HG03571 (cell line): ENCODE results near the gene VCX3B.
"Not testable (repeated sequence)": the region's sequence is repeated elsewhere in the genome, so short reads cannot be mapped to it uniquely, and the experiment has no call there.

Experiments used
- ATAC-seq: cut with Tn5 transposase; IDR thresholded peaks from one replicate; pipeline ENCODE4 v1.9.1; 2021; ENCODE audit not compliant: unreplicated experiment

The VCX3B gene

GRCh38 chrX:8464530-8464929, at the start of gene VCX3B:
Gene VCX3B, plus strand, starts transcription at chrX:8464830. Its CDS starts 621 bp downstream, at chrX:8465451.
- ATAC-seq: not testable (repeated sequence)

DNA sequence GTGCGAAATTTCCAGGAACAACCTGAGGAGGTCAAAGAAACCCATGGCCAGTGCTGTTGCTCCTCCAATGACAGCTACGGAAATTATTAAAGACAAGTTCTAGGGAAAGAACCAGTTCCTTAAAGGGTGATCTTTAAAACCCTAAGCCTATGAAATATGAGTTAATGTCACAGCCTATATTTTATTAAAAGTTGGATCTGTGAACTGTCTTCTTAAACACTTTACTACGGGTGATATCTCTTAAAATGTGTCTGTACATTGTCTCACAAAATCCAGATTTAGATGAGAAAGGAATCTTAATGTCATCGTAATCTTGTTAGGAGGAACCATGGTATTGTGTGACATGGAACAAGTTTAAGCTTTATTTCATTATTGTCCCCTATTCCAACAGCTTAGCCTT, 46.3 kb upstream of the VCX3B start:
- no peak for ATAC-seq

- ATAC-seq: no peak
These were observed 39.7 kb upstream of the VCX3B start for GRCh38 chrX:8424912-8425311.

DNA sequence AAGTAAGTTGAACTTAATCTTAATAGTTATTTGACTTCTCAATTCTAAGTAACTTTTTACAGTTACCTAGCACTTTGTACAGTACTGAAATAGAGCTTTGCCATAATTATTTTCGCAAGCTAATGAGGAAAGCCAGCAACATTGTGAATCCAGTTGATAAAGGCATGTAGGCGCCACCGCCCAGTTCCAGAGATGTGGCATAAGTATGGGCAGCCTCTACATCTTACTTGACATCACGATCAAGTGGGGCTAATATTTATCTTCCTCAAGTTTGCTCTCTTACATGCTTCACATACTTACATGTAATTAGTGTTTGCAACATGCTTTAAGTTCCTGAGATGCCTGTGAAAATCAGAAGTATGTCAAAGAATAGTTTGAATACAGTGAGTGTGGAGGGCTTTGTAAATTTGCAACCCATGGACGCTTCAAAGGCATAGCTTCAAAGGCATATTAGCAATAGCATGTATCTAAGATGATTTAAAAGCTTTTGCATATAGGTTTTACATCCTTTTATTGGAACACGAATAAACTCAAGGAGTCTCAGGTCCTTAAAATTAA, 34.9 kb upstream of the VCX3B start:
- ATAC-seq: no peak

GRCh38 chrX:8430444-8430843, 34.2 kb upstream of the VCX3B start:
- no peak for ATAC-seq

GRCh38 chrX:8432396-8432795, 32.2 kb upstream of the VCX3B start:
- ATAC-seq: no peak

- ATAC-seq: no peak
These were observed 31.2 kb upstream of the VCX3B start for GRCh38 chrX:8433109-8434062.

DNA sequence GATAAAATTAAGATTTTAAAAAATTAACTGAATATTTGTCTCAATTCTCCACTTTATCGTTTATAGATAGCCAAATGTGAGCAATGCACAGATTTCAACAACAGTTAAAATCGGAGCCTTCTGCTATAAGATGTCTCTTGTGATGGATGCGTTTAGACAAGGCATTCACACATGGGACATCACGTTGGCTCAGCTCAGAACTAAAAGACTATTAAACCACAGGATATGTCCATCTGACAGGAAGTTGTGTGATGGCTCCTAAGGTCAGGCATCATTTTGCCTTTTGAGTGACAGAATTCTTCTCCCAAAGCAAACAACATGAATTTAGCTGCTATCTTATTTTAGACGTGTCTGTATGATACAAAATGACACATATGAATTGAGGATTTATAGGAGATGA, 17.3 kb upstream of the VCX3B start:
- no peak for ATAC-seq

DNA sequence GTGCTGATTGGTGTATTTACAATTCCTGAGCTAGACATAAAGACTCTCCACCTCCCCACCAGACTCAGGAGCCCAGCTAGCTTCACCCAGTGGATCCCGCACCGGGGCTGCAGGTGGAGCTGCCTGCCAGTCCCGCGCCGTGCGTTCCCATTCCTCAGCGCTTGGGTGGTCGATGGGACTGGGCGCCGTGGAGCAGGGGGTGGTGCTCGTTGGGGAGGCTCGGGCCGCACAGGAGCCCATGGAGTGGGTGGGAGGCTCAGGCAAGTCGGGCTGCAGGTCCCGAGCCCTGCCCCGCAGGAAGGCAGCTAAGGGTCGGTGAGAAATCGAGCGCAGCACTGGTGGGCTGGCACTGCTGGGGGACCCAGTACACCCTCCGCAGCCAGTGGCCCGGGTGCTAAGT, 12.3 kb upstream of the VCX3B start:
- not testable (repeated sequence) for ATAC-seq

- ATAC-seq: no peak
These were observed 11.0 kb upstream of the VCX3B start for GRCh38 chrX:8453611-8454010.

DNA sequence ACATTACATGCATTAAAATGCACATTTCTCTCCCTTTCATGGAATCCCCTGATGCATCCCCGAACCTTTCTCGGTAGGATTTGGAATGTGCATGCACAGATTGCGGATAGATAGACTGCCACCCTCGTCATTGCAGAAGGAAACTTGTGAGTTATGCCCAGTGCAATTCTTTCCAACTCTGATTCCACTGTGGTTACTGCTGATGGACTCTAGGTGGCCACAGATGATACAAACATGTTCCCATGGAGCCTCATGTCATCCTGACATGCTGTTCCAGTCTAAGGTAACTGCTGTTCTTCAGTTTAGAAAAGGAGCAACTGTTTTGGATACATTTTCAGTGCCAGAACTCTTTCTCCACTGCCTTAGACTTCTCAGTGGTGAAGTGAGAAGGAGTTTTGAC, 9.1 kb upstream of the VCX3B start:
- ATAC-seq: no peak

DNA sequence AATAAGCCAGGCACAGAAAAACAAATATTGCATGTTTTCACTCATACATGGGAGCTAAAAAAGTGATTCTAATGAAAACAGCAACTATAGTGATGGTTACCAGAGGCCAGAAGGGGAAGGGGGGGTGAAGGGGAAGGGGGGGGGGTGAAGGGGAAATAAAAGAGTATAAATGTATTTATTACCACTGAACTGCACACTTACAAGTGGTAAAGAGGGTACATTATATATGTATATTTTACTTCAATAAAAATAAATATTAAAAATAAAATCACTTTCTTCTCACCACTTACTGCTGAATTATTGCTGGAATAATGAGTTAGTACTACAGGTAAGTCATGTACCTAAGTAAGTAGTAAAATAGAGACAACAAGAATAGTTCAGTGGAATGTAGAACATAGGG, 2.1 kb upstream of the VCX3B start:
- no peak for ATAC-seq

DNA sequence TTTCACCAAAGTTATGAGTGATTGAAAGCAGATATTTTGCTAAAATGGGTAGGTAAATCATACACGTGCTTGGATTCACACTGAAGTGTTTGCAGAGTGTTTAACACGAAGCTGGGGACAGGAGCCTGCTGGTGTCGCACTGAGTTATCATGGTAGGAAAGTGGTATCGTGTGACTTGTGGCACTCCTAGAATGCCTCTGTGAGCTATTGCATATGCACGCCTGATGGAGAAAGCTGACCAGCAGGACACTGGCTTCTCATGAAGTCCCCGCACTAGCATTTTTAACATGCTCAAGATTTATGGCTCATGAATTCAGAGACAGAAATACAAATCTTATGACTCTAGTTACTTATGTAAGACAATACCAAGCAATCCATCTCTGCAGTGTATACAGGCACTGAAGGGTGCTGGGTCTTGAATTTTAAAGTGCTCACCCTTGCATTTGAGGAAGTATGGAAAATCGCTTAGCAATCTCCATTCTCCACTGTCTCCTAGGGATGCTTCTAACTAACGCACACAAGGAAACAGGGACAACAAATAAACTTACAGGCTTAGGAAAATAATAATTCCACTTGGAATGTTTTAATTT, 19.8 kb downstream of the VCX3B start:
- no peak for ATAC-seq

DNA sequence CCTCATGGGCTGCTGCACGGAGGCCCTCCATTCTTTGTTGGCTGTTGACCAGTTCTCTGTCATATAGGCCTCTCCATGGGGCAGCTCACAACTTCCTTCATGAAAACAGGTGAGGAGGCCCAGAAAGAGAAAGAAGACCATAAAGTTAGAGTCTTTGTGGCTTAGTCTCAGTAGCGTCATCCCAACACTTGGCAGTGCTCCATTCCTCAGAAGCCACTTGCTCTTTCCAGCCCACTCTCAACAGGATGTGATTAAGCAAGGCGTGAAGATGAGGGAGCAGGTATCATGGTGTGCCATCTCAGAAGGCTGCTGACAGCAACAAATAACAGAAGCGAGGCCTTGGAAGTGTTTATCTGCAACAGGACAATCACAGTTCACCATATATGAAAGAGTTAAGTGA, 30.4 kb downstream of the VCX3B start:
- not testable (repeated sequence) for ATAC-seq

GRCh38 chrX:8500203-8500602, 35.6 kb downstream of the VCX3B start:
- ATAC-seq: no peak

GRCh38 chrX:8502101-8502500, 37.5 kb downstream of the VCX3B start:
- ATAC-seq: not testable (repeated sequence)

- ATAC-seq: no peak
These were observed 39.8 kb downstream of the VCX3B start for GRCh38 chrX:8504451-8504850.
